Measurements from ENCODE around the gene TMEM131.
"Not testable (repeated sequence)": the region's sequence is repeated elsewhere in the genome, so short reads cannot be mapped to it uniquely, and the experiment has no call there.

Gene TMEM131

GRCh38 chr2:97907369-97908100 is 88.2 kb downstream of the TMEM131 start:
- no peak for DNase-seq

- no peak for DNase-seq
Measured at GRCh38 chr2:97906307-97906706, 89.4 kb downstream of the TMEM131 start.

- no peak for DNase-seq
Measured at GRCh38 chr2:97905294-97905693, 90.5 kb downstream of the TMEM131 start.

- DNase-seq = no peak
Measured at GRCh38 chr2:97901862-97902261, 93.9 kb downstream of the TMEM131 start.

GRCh38 chr2:97900806-97901205 is 94.9 kb downstream of the TMEM131 start:
- DNase-seq = no peak

GRCh38 chr2:97893042-97893441 is 102.7 kb downstream of the TMEM131 start:
- DNase-seq = not testable (repeated sequence)

DNA sequence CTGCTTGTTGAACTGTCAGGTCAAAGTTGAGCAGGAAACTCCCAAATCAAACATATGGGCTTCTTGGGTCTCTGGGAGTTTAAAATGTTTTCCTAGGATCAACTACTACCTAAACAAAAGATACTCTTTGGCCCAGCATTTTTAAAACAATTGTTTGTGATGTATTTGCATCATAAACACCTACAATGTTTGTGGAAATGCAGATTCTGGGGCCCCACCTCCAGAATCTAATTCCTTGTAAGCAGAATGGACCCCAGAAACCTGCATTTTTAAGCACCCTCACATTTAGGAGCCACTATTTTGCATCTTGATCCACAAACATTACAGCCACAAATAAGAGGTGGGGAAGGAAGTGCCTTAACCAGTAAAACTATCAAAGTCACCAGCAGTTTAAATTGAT is 104.1 kb downstream of the TMEM131 start:
- DNase-seq = no peak

DNA sequence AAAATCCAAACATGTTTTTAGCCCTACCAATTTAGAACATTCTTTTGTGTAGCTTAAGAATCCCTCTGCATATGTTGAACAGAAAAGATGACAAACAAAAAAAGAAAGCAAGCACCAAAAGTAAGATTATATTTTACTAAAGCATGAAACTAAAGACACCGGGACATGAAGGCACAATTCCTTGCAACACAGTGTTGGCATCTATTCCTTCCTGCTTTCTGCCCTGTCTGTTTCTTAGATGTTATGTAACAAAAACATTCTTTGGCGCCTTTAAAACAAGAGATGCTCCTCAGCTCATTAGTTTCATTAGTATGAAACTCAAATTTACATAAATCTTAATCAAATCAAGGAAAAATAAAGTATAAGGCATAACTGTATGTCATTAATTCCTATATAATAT is 106.6 kb downstream of the TMEM131 start:
- no peak for DNase-seq

- no peak for DNase-seq
Measured at GRCh38 chr2:97885841-97886240, 109.9 kb downstream of the TMEM131 start.

GRCh38 chr2:97880334-97880733 is 115.4 kb downstream of the TMEM131 start:
- DNase-seq = no peak

GRCh38 chr2:97878865-97879264 is 116.9 kb downstream of the TMEM131 start:
- no peak for DNase-seq

- not testable (repeated sequence) for DNase-seq
Measured at GRCh38 chr2:97878317-97878716, 117.4 kb downstream of the TMEM131 start.

GRCh38 chr2:97871096-97871780 is 124.5 kb downstream of the TMEM131 start:
- no peak for DNase-seq

DNA sequence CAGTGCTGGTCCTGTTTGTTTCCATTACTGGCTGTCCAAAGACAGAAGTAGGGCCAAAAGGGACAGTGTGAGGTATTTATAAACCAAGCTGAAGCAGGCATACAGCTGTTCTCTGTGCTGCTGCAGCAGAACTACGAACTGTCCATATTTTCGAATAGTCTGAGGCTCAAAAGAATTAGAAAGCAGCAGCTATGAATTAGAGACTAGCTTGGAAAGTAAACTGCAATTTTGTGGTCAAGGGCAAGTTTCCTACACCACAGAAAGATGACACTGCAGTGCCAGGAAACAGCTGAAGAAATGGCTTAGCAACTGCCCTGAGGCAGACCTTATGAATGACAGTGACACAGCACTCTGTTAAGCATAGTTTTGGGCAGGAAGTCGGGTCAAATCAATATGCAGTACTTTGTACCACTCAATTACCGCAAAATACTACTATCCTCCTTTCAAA is 125.3 kb downstream of the TMEM131 start:
- DNase-seq = peak; percentile 51

GRCh38 chr2:97869722-97870346 is 125.9 kb downstream of the TMEM131 start:
- no peak for DNase-seq

DNA sequence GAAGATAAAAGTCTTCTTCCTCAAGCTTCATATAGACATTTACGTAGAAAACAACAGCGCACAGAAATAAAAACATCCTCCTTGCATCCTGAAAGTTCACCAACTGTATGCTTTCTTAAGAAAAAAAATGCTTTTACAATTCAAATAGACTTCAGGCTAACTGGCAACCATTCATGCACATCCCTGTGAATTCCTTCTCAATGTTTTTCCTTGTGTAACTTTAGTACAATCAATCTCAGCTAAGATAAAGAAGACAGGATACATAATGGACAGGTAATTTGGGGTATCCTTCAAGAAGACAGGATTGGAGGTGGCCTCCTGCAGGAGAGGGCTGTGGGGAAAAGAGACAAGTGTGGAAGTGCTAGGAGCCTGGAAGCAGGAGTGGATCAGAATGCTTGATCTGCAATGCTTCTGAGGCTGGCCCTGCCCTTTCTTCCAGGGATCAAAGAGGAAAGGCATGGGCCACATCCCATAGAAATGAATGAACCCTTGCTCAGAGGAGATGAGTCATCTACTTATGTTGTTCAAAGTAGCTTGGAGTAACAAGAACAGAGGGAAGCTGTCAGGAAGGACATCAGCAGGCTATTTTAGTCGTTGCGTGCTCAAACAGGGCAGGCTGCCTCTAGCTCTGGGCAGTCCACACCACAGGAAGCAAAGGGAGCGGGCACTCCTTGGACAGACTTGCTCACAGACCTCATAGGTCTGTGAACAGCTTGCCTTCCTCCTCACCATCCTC is 126.6 kb downstream of the TMEM131 start:
- DNase-seq = no peak

DNA sequence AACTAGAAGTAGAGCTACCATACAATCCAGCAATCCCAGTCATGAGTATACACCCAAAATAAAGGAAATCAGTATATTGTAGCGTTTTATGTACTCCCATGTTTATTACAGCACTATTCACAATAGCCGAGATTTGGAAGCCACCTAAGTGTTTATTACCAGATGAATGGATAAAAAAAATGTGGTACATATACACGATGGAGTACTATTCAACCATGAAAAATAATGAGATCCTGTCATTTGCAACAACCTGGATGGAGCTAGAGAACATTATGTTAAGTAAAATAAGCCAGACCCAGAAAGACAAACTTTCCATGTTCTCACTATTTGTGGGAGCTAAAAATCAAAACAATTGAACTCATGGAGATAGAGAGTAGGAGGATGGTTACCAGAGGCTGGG is 131.9 kb downstream of the TMEM131 start:
- no peak for DNase-seq

DNA sequence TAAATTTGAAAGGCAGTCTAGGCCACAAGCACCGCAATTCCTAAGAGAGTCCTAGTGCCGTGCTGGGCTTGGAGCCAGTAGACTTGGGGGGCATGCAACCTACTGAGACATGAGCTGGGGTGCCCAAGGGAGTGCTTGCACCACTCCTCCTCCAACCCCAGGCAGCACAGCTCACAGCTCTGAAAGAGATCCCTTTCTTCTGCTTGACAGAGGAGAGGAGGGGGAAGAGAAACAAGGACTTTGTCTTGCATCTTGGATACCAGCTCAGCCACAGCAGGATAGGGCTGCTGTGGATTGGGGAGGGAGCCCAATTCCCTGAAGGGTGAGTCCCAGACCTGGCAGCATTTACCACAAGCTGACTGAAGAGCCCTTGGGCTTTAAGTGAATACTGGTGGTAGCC is 134.6 kb downstream of the TMEM131 start:
- no peak for DNase-seq

DNA sequence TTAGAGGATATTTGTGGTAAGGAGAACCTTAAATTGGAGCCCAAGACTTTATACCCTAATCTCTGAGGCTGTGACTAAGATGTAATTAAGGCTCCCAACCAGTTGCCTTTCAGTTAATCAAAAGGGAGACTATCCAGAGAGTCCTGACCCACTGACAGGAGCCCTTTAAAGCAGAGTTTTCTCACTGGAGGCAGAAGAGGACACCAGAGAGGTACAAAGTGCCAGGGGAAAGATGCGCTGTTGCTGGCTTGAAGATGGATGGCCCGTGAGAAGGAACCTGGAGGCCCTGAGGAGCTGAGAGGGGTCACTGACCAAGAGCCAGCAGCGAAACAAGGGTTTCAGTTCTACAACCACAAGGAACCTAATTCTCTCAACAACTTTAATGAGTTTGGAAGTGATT is 137.3 kb downstream of the TMEM131 start:
- no peak for DNase-seq

DNA sequence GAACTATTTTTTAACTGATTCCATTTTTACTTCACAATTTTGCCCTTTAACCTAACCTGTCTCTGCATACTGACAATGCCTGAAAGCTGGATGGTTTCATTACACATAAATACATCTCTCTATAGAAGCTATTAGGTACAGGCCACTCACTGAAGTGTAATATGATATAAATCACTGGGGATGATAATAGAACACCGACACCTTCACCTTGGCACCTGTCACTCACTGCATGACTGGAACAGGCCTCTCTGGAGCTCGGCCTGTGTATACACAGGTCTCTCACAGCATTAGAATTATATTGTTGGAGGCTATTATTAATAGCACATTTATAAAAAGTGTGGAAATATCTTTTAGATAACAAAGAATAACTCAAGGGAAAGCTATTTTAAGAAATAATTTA is 138.2 kb downstream of the TMEM131 start:
- no peak for DNase-seq

- DNase-seq = not testable (repeated sequence)
Measured at GRCh38 chr2:97853057-97853456, 142.7 kb downstream of the TMEM131 start.

- no peak for DNase-seq
Measured at GRCh38 chr2:97851172-97851571, 144.6 kb downstream of the TMEM131 start.

DNA sequence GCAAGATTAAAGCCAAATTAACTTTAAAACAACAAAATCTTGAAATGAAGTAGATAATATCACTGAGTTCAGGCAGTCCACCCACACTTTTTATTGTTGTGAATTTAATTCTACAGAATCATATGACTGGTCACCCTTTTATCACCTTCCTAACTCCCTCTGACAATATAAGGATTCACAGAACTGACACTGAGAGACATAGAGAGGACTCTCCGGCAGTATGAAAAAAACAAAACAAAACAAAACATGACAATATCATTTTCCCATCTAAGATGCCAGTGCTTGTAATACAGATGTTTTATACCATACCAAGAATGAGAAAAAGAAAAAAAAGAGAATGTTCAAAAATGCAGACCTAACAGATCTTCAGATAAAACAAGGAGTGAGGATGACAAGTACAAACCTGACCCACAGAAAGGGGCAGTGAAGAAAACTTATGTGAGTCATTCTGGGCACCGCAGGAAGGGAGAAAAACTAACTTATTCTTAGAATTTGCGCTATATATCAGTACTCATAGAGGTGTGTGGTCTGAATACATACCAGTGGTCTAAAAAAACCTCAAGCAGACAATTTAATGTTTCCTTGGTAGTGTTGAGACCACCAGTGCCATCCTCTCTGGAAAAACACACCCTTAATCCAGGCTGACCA is 145.7 kb downstream of the TMEM131 start:
- DNase-seq = no peak
